A549 (cell line): ENCODE results near the gene KCNH2. TPM values are rescaled to one million over a fixed set of nuclear protein-coding genes. Genes with fewer than 3 reads are reported as not detected.

Experiments
- ATAC-seq, 2 experiments: fragments of 200-7000 bp in 1 of 2; fragments of >200 bp in 1 of 2; cut with Nextera tagmentation in 1 of 2; cut with Tn5 transposase in 1 of 2; 3 replicates each; pipeline versions ENCODE4 v1.8.0 to v1.9.1; 2018 to 2020; ENCODE audit warnings: mild to moderate bottlenecking in 1 of 2, moderate library complexity in 1 of 2
- CTCF ChIA-PET: fragments of 300-600 bp; sonication (Branson Sonifier 250); formaldehyde crosslinking; extraction: SDS; loops from one replicate; lab custom pipeline; 2021; ENCODE audit warnings: antibody characterized with exemption, inconsistent platforms; lab: Yijun Ruan, JAX
- POLR2A ChIA-PET: fragments of 350-600 bp; formaldehyde crosslinking; extraction: SDS; loops from one replicate; lab custom pipeline; 2021; ENCODE audit warnings: antibody characterized with exemption, inconsistent platforms; lab: Yijun Ruan, JAX
- DNase-seq, 2 experiments: peaks; one replicate each; pipeline versions ENCODE4 v3.0.0 to v3.0.0-alpha.2; 2011 to 2016; ENCODE audit warnings: low read depth in 1 of 2, low spot score in 1 of 2
- FAIRE-seq: peaks from 2 replicates; lab custom pipeline; 2011; peaks lifted over from hg19 to GRCh38; lab: Jason Lieb, UNC
- H3K27ac ChIP-seq, 2 experiments: fragments of >200 bp; sonication (Bioruptor Twin); formaldehyde crosslinking; 3 replicates each; pipeline ENCODE4 v1.5.1; 2016 to 2017
- H3K4me1 ChIP-seq: fragments of >200 bp; sonication (Bioruptor Twin); formaldehyde crosslinking; 3 replicates; pipeline ENCODE4 v1.6.1; 2016
- H3K4me2 ChIP-seq: fragments of >200 bp; sonication (Bioruptor Twin); formaldehyde crosslinking; 3 replicates; pipeline ENCODE4 v1.6.1; 2016
- H3K4me3 ChIP-seq: fragments of >200 bp; sonication (Bioruptor Twin); formaldehyde crosslinking; 3 replicates; pipeline ENCODE4 v1.5.1; 2016
- H3K9me3 ChIP-seq: fragments of >200 bp; sonication (Bioruptor Twin); formaldehyde crosslinking; 3 replicates; pipeline ENCODE4 v1.6.1; 2016
- ATOH8 ChIP-seq: fragments of 250-450 bp; sonication (Bioruptor Pico); IDR thresholded peaks from 2 replicates; pipeline ENCODE4 v1.5.0; 2020; ENCODE audit warnings: low read depth, mild to moderate bottlenecking, moderate library complexity
- BHLHE40 ChIP-seq: IDR thresholded peaks from 2 replicates; pipeline ENCODE4 v1.6.1; 2012; ENCODE audit warnings: low read depth, low read length, inconsistent platforms
- CBX2 ChIP-seq: fragments of 200-600 bp; sonication (generic); IDR thresholded peaks from 2 replicates; pipeline ENCODE4 v1.6.1; 2016; ENCODE audit warnings: low read depth, mild to moderate bottlenecking, borderline replicate concordance
- CBX8 ChIP-seq: fragments of 200-600 bp; sonication (generic); IDR thresholded peaks from 2 replicates; pipeline ENCODE4 v1.6.1; 2016
- CEBPB ChIP-seq, 2 experiments: fragments of >200 bp in 1 of 2; sonication (Bioruptor Twin) in 1 of 2; formaldehyde crosslinking in 1 of 2; IDR thresholded peaks; 2 replicates each; pipeline ENCODE4 v1.6.1; 2012 to 2016
- CHD2 ChIP-seq: fragments of 150-350 bp; IDR thresholded peaks from 2 replicates; pipeline ENCODE4 v1.6.1; 2014; ENCODE audit warnings: low read length; ENCODE audit not compliant: partially characterized antibody
- E2F6 ChIP-seq: IDR thresholded peaks from 2 replicates; pipeline ENCODE4 v1.6.1; 2012; ENCODE audit warnings: low read depth, borderline replicate concordance
- EHF ChIP-seq: fragments of 250-450 bp; sonication (Bioruptor Pico); IDR thresholded peaks from 2 replicates; pipeline ENCODE4 v1.5.0; 2020; ENCODE audit warnings: mild to moderate bottlenecking
- ELK1 ChIP-seq: fragments of 150-350 bp; IDR thresholded peaks from 2 replicates; pipeline ENCODE4 v1.6.1; 2014; ENCODE audit warnings: low read depth, mild to moderate bottlenecking, low read length
- EP300 ChIP-seq, 2 experiments: fragments of >200 bp; sonication (Bioruptor Twin); formaldehyde crosslinking; IDR thresholded peaks; 2 replicates in 1 of 2; 3 replicates in 1 of 2; pipeline ENCODE4 v1.6.1; 2016 to 2017
- ESRRA ChIP-seq: fragments of 150-350 bp; IDR thresholded peaks from 2 replicates; pipeline ENCODE4 v1.6.1; 2014; ENCODE audit warnings: mild to moderate bottlenecking, low read length, borderline replicate concordance
- FOSB ChIP-seq: fragments of 250-450 bp; sonication (Bioruptor Pico); IDR thresholded peaks from 2 replicates; pipeline ENCODE4 v1.5.0; 2020; ENCODE audit warnings: mild to moderate bottlenecking, moderate library complexity
- FOSL2 ChIP-seq, 2 experiments: fragments of 450-650 bp in 1 of 2; fragments of >200 bp in 1 of 2; sonication (Bioruptor Twin) in 1 of 2; formaldehyde crosslinking; IDR thresholded peaks; 2 replicates each; pipeline versions ENCODE4 v1.5.0 to v1.6.1; 2016 to 2020; ENCODE audit warnings: mild to moderate bottlenecking in 1 of 2, moderate library complexity in 1 of 2
- FOXS1 ChIP-seq: fragments of 250-450 bp; sonication (Bioruptor Pico); IDR thresholded peaks from 2 replicates; pipeline ENCODE4 v1.5.0; 2020; ENCODE audit warnings: mild to moderate bottlenecking, moderate library complexity
- HES2 ChIP-seq: fragments of >200 bp; sonication (Bioruptor Twin); formaldehyde crosslinking; IDR thresholded peaks from 2 replicates; pipeline ENCODE4 v1.6.1; 2016
- HOXB13 ChIP-seq: fragments of 250-450 bp; sonication (Bioruptor Pico); IDR thresholded peaks from 2 replicates; pipeline ENCODE4 v1.5.0; 2020; ENCODE audit warnings: low read depth, mild to moderate bottlenecking, moderate library complexity
- HOXB5 ChIP-seq: fragments of 250-450 bp; sonication (Bioruptor Pico); IDR thresholded peaks from 2 replicates; pipeline ENCODE4 v1.5.0; 2020; ENCODE audit warnings: mild to moderate bottlenecking, moderate library complexity
- JUN ChIP-seq, 2 experiments: fragments of >200 bp; sonication (Bioruptor Twin); formaldehyde crosslinking; IDR thresholded peaks; 2 replicates in 1 of 2; 3 replicates in 1 of 2; pipeline ENCODE4 v1.6.1; 2016 to 2017
- JUNB ChIP-seq: fragments of >200 bp; sonication (Bioruptor Twin); formaldehyde crosslinking; IDR thresholded peaks from 2 replicates; pipeline ENCODE4 v1.6.1; 2016
- KDM5A ChIP-seq: fragments of 200-600 bp; sonication (generic); IDR thresholded peaks from 2 replicates; pipeline ENCODE4 v1.6.1; 2016; ENCODE audit warnings: antibody characterized with exemption, mild to moderate bottlenecking
- MAZ ChIP-seq: fragments of 150-350 bp; IDR thresholded peaks from 2 replicates; pipeline ENCODE4 v1.6.1; 2014; ENCODE audit warnings: antibody characterized with exemption, low read depth, low read length, borderline replicate concordance
- MYC ChIP-seq: IDR thresholded peaks from 2 replicates; pipeline ENCODE4 v1.6.1; 2012; ENCODE audit warnings: mild to moderate bottlenecking, inconsistent platforms, low read length, improper control_type of control experiment, borderline replicate concordance
- NFE2L2 ChIP-seq: fragments of 150-350 bp; conservative IDR thresholded peaks from 2 replicates; pipeline ENCODE4 v1.6.1; 2014; ENCODE audit warnings: low read length
- NPAS2 ChIP-seq: fragments of 250-450 bp; sonication (Bioruptor Pico); IDR thresholded peaks from 2 replicates; pipeline ENCODE4 v1.8.0; 2022; ENCODE audit warnings: mild to moderate bottlenecking, moderate library complexity, borderline replicate concordance
- PHF8 ChIP-seq: fragments of 200-600 bp; sonication (generic); IDR thresholded peaks from 2 replicates; pipeline ENCODE4 v1.6.1; 2016; ENCODE audit warnings: low read depth, mild to moderate bottlenecking, antibody characterized with exemption, moderate library complexity, borderline replicate concordance
- POLR2A ChIP-seq: IDR thresholded peaks from 2 replicates; pipeline ENCODE4 v1.6.1; 2012; ENCODE audit warnings: mild to moderate bottlenecking, low read length
- POLR2AphosphoS2 ChIP-seq: conservative IDR thresholded peaks from 2 replicates; pipeline ENCODE4 v1.6.1; 2012; ENCODE audit warnings: low read length, improper control_type of control experiment, inconsistent platforms
- RARB ChIP-seq: fragments of 250-450 bp; sonication (Bioruptor Pico); IDR thresholded peaks from 2 replicates; pipeline ENCODE4 v1.8.0; 2021; ENCODE audit warnings: mild to moderate bottlenecking, moderate library complexity
- RNF2 ChIP-seq: fragments of 200-600 bp; sonication (generic); IDR thresholded peaks from 2 replicates; pipeline ENCODE4 v1.6.1; 2016; ENCODE audit warnings: low read depth, mild to moderate bottlenecking, antibody characterized with exemption, moderate library complexity, borderline replicate concordance
- SMC3 ChIP-seq: fragments of >200 bp; sonication (Bioruptor Twin); formaldehyde crosslinking; IDR thresholded peaks from 3 replicates; pipeline ENCODE4 v1.6.1; 2018; ENCODE audit warnings: inconsistent platforms
- SREBF2 ChIP-seq: fragments of 450-650 bp; IDR thresholded peaks from 2 replicates; pipeline ENCODE4 v1.6.1; 2014; ENCODE audit warnings: mild to moderate bottlenecking, moderate library complexity
- TFCP2L1 ChIP-seq: fragments of 250-450 bp; sonication (Bioruptor Pico); IDR thresholded peaks from 2 replicates; pipeline ENCODE4 v1.5.0; 2021; ENCODE audit warnings: mild to moderate bottlenecking
- ZFP36 ChIP-seq: fragments of 450-650 bp; IDR thresholded peaks from 2 replicates; pipeline ENCODE4 v1.6.1; 2014; ENCODE audit warnings: borderline replicate concordance; ENCODE audit not compliant: partially characterized antibody
- ZSCAN20 ChIP-seq: fragments of 250-450 bp; sonication (Bioruptor Pico); IDR thresholded peaks from 2 replicates; pipeline ENCODE4 v1.8.0; 2022; ENCODE audit warnings: mild to moderate bottlenecking, moderate library complexity
- WGBS: methylation state at CpG from one replicate; pipeline ENCODE4 v1.1.6; 2017; ENCODE audit errors: missing lambda C conversion rate; 5-methylcytosine and 5-hydroxymethylcytosine counted together
- polyA plus RNA-seq, 4 experiments: library from polyadenylated mRNA; depleted of rRNA in 3 of 4; stranded (reverse); fragments of >200 nt; fragmentation: RNase III in 1 of 4; extraction: RNeasy Plus Mini Kit Qiagen cat#74134 plus additional on column Dnase treatment in 1 of 4; gene quantifications; 2 replicates in 3 of 4; 3 replicates in 1 of 4; pipeline ENCODE4 v1.2.3, GENCODE V29; 2011 to 2017

KCNH2 gene
- polyA plus RNA-seq, 2 of the 4 experiments (the other 2 are of a cell fraction) = 0.26 to 0.41 TPM

GRCh38 chr7:150973571-150974451 is 4.3 kb downstream of the KCNH2 start:
- CTCF ChIA-PET = interaction anchor here (0.6 to 2.4 kb wide), 8 partner anchors 8 to 574 kb away, joined by 3 to 22 read pairs (median 4); no protein-coding TSS in a partner anchor
- TF ChIP-seq RARB (CRISPR knock-in tag) (no peak), TFCP2L1 (CRISPR knock-in tag) (no peak), SREBF2 (no peak), ELK1 (no peak), CBX2 (no peak), E2F6 (no peak), ZFP36 (no peak), HES2 (no peak), CBX8 (no peak), KDM5A (no peak), FOSL2 (IDR thresholded peaks at IDR 0.05) (no peak), FOSL2 (CRISPR knock-in tag; IDR thresholded peaks at IDR 0.05) (no peak), RNF2 (no peak), POLR2A (no peak), ATOH8 (CRISPR knock-in tag) (no peak), PHF8 (no peak), CHD2 (no peak), JUN (IDR thresholded peaks at IDR 0.05) (no peak), NFE2L2 (no peak)
- H3K4me1 ChIP-seq = peaks cover 25% of the 10 kb centered on the region
- FAIRE-seq (no peak), ATAC-seq (peak in 1 of 2 experiments; percentile 3; a peak in 1 of 6 replicates), DNase-seq (no peak)
- peak overlapping the region in 1 of 2 experiments; percentile 84; a peak in 3 of 6 replicates for H3K27ac ChIP-seq
- no peaks in the 10 kb centered on the region for H3K9me3 ChIP-seq
- H3K4me2 ChIP-seq = peak overlapping the region; percentile 99
- 74% methylated on average over 26 of the region's 27 CpGs for WGBS
- POLR2A ChIA-PET = no interaction called here
- peak overlapping the region; percentile 83 for H3K4me3 ChIP-seq

- CTCF ChIA-PET = interaction anchor here (1.6 to 1.9 kb wide), 2 partner anchors 10 to 16 kb away, joined by 5 to 13 read pairs; no protein-coding TSS in a partner anchor
- Histone ChIP-seq H3K27ac (no peak overlapping the region), H3K4me2 (no peak overlapping the region), H3K4me1 (peaks cover 19% of the 10 kb centered on the region), H3K9me3 (no peaks in the 10 kb centered on the region), H3K4me3 (no peak overlapping the region)
- POLR2A ChIA-PET = no interaction called here
- no peak for TF ChIP-seq HOXB13 (CRISPR knock-in tag)
- TF ChIP-seq NPAS2 = no peak
- no peak for TF ChIP-seq FOXS1 (CRISPR knock-in tag)
- no peak for TF ChIP-seq SMC3
- TF ChIP-seq POLR2AphosphoS2 = no peak
- no peak for TF ChIP-seq BHLHE40
- no peak for TF ChIP-seq FOSB (CRISPR knock-in tag)
- TF ChIP-seq TFCP2L1 (CRISPR knock-in tag) = no peak
- no peak for TF ChIP-seq CBX8
- no peak for TF ChIP-seq EHF (CRISPR knock-in tag)
- no peak for TF ChIP-seq ESRRA
- TF ChIP-seq MYC = no peak
- no peak for TF ChIP-seq NFE2L2
- no peak for TF ChIP-seq EP300 (IDR thresholded peaks at IDR 0.05)
- TF ChIP-seq MAZ = no peak
- TF ChIP-seq HOXB5 (CRISPR knock-in tag) = no peak
- no peak for TF ChIP-seq ZSCAN20 (CRISPR knock-in tag)
- no peak for TF ChIP-seq JUNB
- TF ChIP-seq CEBPB (IDR thresholded peaks at IDR 0.05) = no peak
- 49% methylated on average over 8 of the region's 8 CpGs for WGBS
- DNase-seq (no peak), FAIRE-seq (no peak), ATAC-seq (no peak)
These were observed 5.4 kb downstream of the KCNH2 start for GRCh38 chr7:150972741-150973140.
